ELR (cell line): Measurements from ENCODE around the gene VCL.

ENCODE experiments used
- DNase-seq: peaks from one replicate; pipeline ENCODE4 v3.0.0-alpha.2; 2015; ENCODE audit warnings: low read depth

Gene VCL

GRCh38 chr10:74077416-74077815 is 79.5 kb downstream of the VCL start:
- no peak for DNase-seq

GRCh38 chr10:74078037-74078436 is 80.1 kb downstream of the VCL start:
- peak; percentile 93 for DNase-seq

- DNase-seq = peak; percentile 68
Observed at GRCh38 chr10:74079028-74079935, 81.4 kb downstream of the VCL start.

GRCh38 chr10:74079936-74080590 is 82.1 kb downstream of the VCL start:
- peak; percentile 78 for DNase-seq

GRCh38 chr10:74081192-74081803 is 83.4 kb downstream of the VCL start:
- peak; percentile 78 for DNase-seq

- no peak for DNase-seq
Observed at GRCh38 chr10:74081941-74082718, 84.2 kb downstream of the VCL start.

- DNase-seq = no peak
Observed at GRCh38 chr10:74083304-74083703, 85.4 kb downstream of the VCL start.

- DNase-seq = no peak
Observed at GRCh38 chr10:74084955-74085354, 87.0 kb downstream of the VCL start.

GRCh38 chr10:74086317-74086716 is 88.4 kb downstream of the VCL start:
- no peak for DNase-seq

GRCh38 chr10:74088722-74089121 is 90.8 kb downstream of the VCL start:
- DNase-seq = no peak

GRCh38 chr10:74092372-74092771 is 94.5 kb downstream of the VCL start:
- no peak for DNase-seq

GRCh38 chr10:74093530-74094164 is 95.7 kb downstream of the VCL start:
- DNase-seq = no peak

GRCh38 chr10:74094231-74094630 is 96.3 kb downstream of the VCL start:
- no peak for DNase-seq

GRCh38 chr10:74096777-74097176 is 98.9 kb downstream of the VCL start:
- DNase-seq = no peak

GRCh38 chr10:74097776-74098175 is 99.9 kb downstream of the VCL start:
- no peak for DNase-seq

- no peak for DNase-seq
Observed at GRCh38 chr10:74099420-74099819, 101.5 kb downstream of the VCL start.

- no peak for DNase-seq
Observed at GRCh38 chr10:74099836-74100235, 101.9 kb downstream of the VCL start.

- peak; percentile 52 for DNase-seq
Observed at GRCh38 chr10:74103560-74104258, 105.8 kb downstream of the VCL start.

GRCh38 chr10:74104480-74104879 is 106.6 kb downstream of the VCL start:
- DNase-seq = no peak

GRCh38 chr10:74104996-74105395 is 107.1 kb downstream of the VCL start:
- DNase-seq = no peak

GRCh38 chr10:74107391-74107790 is 109.5 kb downstream of the VCL start:
- DNase-seq = no peak
